ENCODE results near the gene COQ5.

The COQ5 gene

GRCh38 chr12:120466560-120467315 lies 62.2 kb downstream of the COQ5 start:
- TF ChIP-seq CTCF (conservative IDR thresholded peaks at IDR 0.05; ENCODE audit: low read depth, low read length): peak; percentile 73
- H3K4me3 ChIP-seq (ENCODE audit: low read depth, low read length): no peak overlapping the region
- peak; percentile 58 for DNase-seq (ENCODE audit: low read depth)

- DNase-seq (ENCODE audit: low read depth): no peak
- TF ChIP-seq CTCF (conservative IDR thresholded peaks at IDR 0.05; ENCODE audit: low read depth, low read length): no peak
- no peak overlapping the region for H3K4me3 ChIP-seq (ENCODE audit: low read depth, low read length)
Observed at GRCh38 chr12:120465756-120466155, 63.2 kb downstream of the COQ5 start.

- no peak for DNase-seq (ENCODE audit: low read depth)
- TF ChIP-seq CTCF (conservative IDR thresholded peaks at IDR 0.05; ENCODE audit: low read depth, low read length): no peak
Observed at GRCh38 chr12:120463712-120464111, 65.2 kb downstream of the COQ5 start.

GRCh38 chr12:120462099-120462640 lies 66.8 kb downstream of the COQ5 start:
- no peak overlapping the region for H3K4me3 ChIP-seq (ENCODE audit: low read depth, low read length)
- no peak for DNase-seq (ENCODE audit: low read depth)
- TF ChIP-seq CTCF (conservative IDR thresholded peaks at IDR 0.05; ENCODE audit: low read depth, low read length): no peak

More at GRCh38 chr12:120463712-120464111, 65.2 kb downstream of the COQ5 start:
- no peak overlapping the region for H3K4me3 ChIP-seq (ENCODE audit: low read depth, low read length)

- H3K4me3 ChIP-seq (ENCODE audit: low read depth, low read length): no peak overlapping the region
- DNase-seq (ENCODE audit: low read depth): no peak
- no peak for TF ChIP-seq CTCF (conservative IDR thresholded peaks at IDR 0.05; ENCODE audit: low read depth, low read length)
Observed at GRCh38 chr12:120460157-120460556, 68.8 kb downstream of the COQ5 start.

GRCh38 chr12:120457133-120457532 lies 71.8 kb downstream of the COQ5 start:
- TF ChIP-seq CTCF (conservative IDR thresholded peaks at IDR 0.05; ENCODE audit: low read depth, low read length): peak; percentile 43
- H3K4me3 ChIP-seq (ENCODE audit: low read depth, low read length): no peak overlapping the region
- DNase-seq (ENCODE audit: low read depth): peak; percentile 13

- no peak for DNase-seq (ENCODE audit: low read depth)
- no peak overlapping the region for H3K4me3 ChIP-seq (ENCODE audit: low read depth, low read length)
- no peak for TF ChIP-seq CTCF (conservative IDR thresholded peaks at IDR 0.05; ENCODE audit: low read depth, low read length)
Observed at GRCh38 chr12:120455302-120455701, 73.7 kb downstream of the COQ5 start.

Measured in choroid plexus epithelial cell (primary cell).